CD14-positive monocyte (primary cell): Measurements from ENCODE around the gene NLRP14. TPM values are rescaled to one million over a fixed set of nuclear protein-coding genes. Genes with fewer than 3 reads are reported as not detected.

Experiments
- DNase-seq, 3 donors: peaks; one replicate each; pipeline ENCODE4 v3.0.0-alpha.2; 2011 to 2022
- H2AFZ ChIP-seq: 2 replicates; pipeline ENCODE4 v1.6.0; 2012; ENCODE audit warnings: mild to moderate bottlenecking, low read depth, low read length, inconsistent platforms; ENCODE audit not compliant: insufficient read depth, poor library complexity, severe bottlenecking
- H3K27ac ChIP-seq, 2 donors: 1 replicate in 1 of 2; 2 replicates in 1 of 2; pipeline ENCODE4 v1.5.1; 2012 to 2013; ENCODE audit warnings: low read length in 2 of 2, control low read depth in 1 of 2, inconsistent platforms in 1 of 2, low read depth in 1 of 2, mild to moderate bottlenecking in 1 of 2
- H3K27me3 ChIP-seq, 2 donors: one replicate each; pipeline versions ENCODE4 v1.6.0 to v1.6.1; 2011 to 2013; ENCODE audit warnings: low read length in 2 of 2; ENCODE audit not compliant: control insufficient read depth in 2 of 2, insufficient read depth in 2 of 2
- H3K36me3 ChIP-seq, 2 donors: replicated peaks in 1 of 2; 1 replicate in 1 of 2; 2 replicates in 1 of 2; pipeline versions ENCODE4 v1.5.1 to v1.6.1; 2012 to 2013; ENCODE audit warnings: low read length in 2 of 2, control low read depth in 1 of 2, inconsistent platforms in 1 of 2, mild to moderate bottlenecking in 1 of 2; ENCODE audit not compliant: insufficient read depth in 2 of 2, control insufficient read depth in 1 of 2
- H3K4me1 ChIP-seq, 2 donors: 1 replicate in 1 of 2; 2 replicates in 1 of 2; pipeline versions ENCODE4 v1.5.1 to v1.6.1; 2012 to 2013; ENCODE audit warnings: low read length in 2 of 2, control low read depth in 1 of 2, inconsistent platforms in 1 of 2, mild to moderate bottlenecking in 1 of 2, moderate library complexity in 1 of 2; ENCODE audit not compliant: insufficient read depth in 2 of 2, control insufficient read depth in 1 of 2
- H3K4me2 ChIP-seq: replicated peaks from 2 replicates; pipeline ENCODE3; 2012; ENCODE audit warnings: low read length, moderate library complexity, mild to moderate bottlenecking; ENCODE audit not compliant: poor library complexity, severe bottlenecking; ENCODE audit errors: extremely low read depth
- H3K4me3 ChIP-seq, 3 experiments: fragments of 200-600 bp in 1 of 3; sonication (generic) in 1 of 3; replicated peaks in 1 of 3; 1 replicate in 2 of 3; 2 replicates in 1 of 3; pipeline ENCODE4 v1.5.1; 2011 to 2013; ENCODE audit warnings: low read length in 3 of 3, mild to moderate bottlenecking in 3 of 3, control low read depth in 2 of 3, low read depth in 2 of 3, inconsistent platforms in 1 of 3, moderate library complexity in 1 of 3
- H3K79me2 ChIP-seq: 2 replicates; pipeline ENCODE4 v1.6.0; 2012; ENCODE audit warnings: mild to moderate bottlenecking, control low read depth, inconsistent platforms, low read length, moderate library complexity; ENCODE audit not compliant: insufficient read depth
- H3K9ac ChIP-seq: 2 replicates; pipeline ENCODE4 v1.6.0; 2017; ENCODE audit warnings: low read length, mild to moderate bottlenecking; ENCODE audit not compliant: insufficient read depth, poor library complexity, severe bottlenecking
- H3K9me3 ChIP-seq, 2 donors: replicated peaks in 1 of 2; 1 replicate in 1 of 2; 2 replicates in 1 of 2; pipeline versions ENCODE4 v1.5.1 to v1.6.1; 2012 to 2013; ENCODE audit warnings: low read length in 2 of 2, control low read depth in 1 of 2; ENCODE audit not compliant: control insufficient read depth in 1 of 2, insufficient read depth in 1 of 2
- H4K20me1 ChIP-seq: 2 replicates; pipeline ENCODE4 v1.6.0; 2012; ENCODE audit warnings: mild to moderate bottlenecking, low read length, control low read depth, moderate library complexity; ENCODE audit not compliant: insufficient read depth
- H3K27ac Mint-ChIP-seq, 7 donors: one replicate each; pipeline ENCODE4 v1.8.0; 2020; ENCODE audit warnings: mild to moderate bottlenecking in 7 of 7, mixed read lengths in 7 of 7, moderate library complexity in 6 of 7, inconsistent platforms in 2 of 7
- H3K27me3 Mint-ChIP-seq, 3 donors: one replicate each; pipeline ENCODE4 v1.8.0; 2021 to 2022; ENCODE audit warnings: low read depth in 3 of 3, mild to moderate bottlenecking in 3 of 3, mixed read lengths in 3 of 3, moderate library complexity in 3 of 3, inconsistent platforms in 1 of 3
- H3K36me3 Mint-ChIP-seq, 2 donors: one replicate each; pipeline ENCODE4 v1.8.0; 2020; ENCODE audit warnings: mixed read lengths in 2 of 2, inconsistent platforms in 1 of 2, mild to moderate bottlenecking in 1 of 2
- H3K4me1 Mint-ChIP-seq: one replicate; pipeline ENCODE4 v1.8.0; 2020; ENCODE audit warnings: mild to moderate bottlenecking, mixed read lengths
- H3K4me3 Mint-ChIP-seq, 2 donors: one replicate each; pipeline ENCODE4 v1.8.0; 2020; ENCODE audit warnings: mild to moderate bottlenecking in 2 of 2, mixed read lengths in 2 of 2, moderate library complexity in 1 of 2
- H3K9me3 Mint-ChIP-seq, 7 donors: one replicate each; pipeline ENCODE4 v1.8.0; 2020 to 2022; ENCODE audit warnings: mixed read lengths in 7 of 7, mild to moderate bottlenecking in 6 of 7, moderate library complexity in 6 of 7, inconsistent platforms in 2 of 7
- WGBS: methylation state at CpG from one replicate; pipeline ENCODE4 v1.1.5; 2013; ENCODE audit warnings: missing lambda C conversion rate; ENCODE audit not compliant: insufficient coverage; 5-methylcytosine and 5-hydroxymethylcytosine counted together
- intact Hi-C, 2 donors: fragments of 100-400 bp; cut with micrococcal nuclease; formaldehyde crosslinking; loops; one replicate each; pipeline versions ENCODE4 v1.15.0 to v1.15.1; 2023
- polyA plus RNA-seq, 3 donors: library from polyadenylated mRNA; depleted of rRNA in 1 of 3; unstranded in 2 of 3; stranded (reverse) in 1 of 3; fragments of 300-500 nt in 2 of 3; fragments of >200 nt in 1 of 3; fragmentation: Illumina TruSeq in 2 of 3; gene quantifications; 1 replicate in 2 of 3; 2 replicates in 1 of 3; pipeline ENCODE4 v1.2.3, GENCODE V29; 2012 to 2021
- TF ChIP-seq, protein P1 (sequence below): fragments of 200-600 bp; IDR thresholded peaks from one replicate; pipeline ENCODE4 v1.8.0; 2022; ENCODE audit warnings: antibody characterized with exemption, mild to moderate bottlenecking

The NLRP14 gene
- polyA plus RNA-seq, 3 donors, result not detected

DNA sequence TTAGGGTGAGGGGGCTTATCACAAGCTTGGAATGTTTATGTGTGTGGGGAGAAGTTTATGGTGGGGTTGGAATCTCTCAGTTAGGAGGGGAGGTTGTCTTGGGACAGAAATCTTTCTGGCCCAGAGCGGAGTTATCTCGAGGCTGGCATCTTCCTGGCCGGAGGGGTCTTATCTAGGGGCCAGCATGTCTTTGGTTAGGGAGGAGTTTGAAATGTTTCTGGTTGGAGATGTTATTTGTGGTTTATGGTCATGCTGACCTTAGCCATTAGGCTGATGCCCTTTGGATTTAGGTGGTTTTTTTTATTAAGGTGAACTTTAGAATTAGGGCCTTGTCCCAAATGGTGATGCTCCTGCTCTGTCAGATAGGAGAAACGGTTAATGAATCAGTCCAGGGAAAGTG, 60.6 kb downstream of the NLRP14 start:
- no peak overlapping the region for H3K4me3 Mint-ChIP-seq
- Histone ChIP-seq H4K20me1 (no peaks in the 10 kb centered on the region), H3K4me1 (no peaks in the 10 kb centered on the region), H3K79me2 (no peaks in the 10 kb centered on the region), H2AFZ (no peak overlapping the region), H3K4me2 (no peak overlapping the region), H3K27me3 (no peaks in the 10 kb centered on the region), H3K4me3 (no peak overlapping the region), H3K36me3 (no peaks in the 10 kb centered on the region), H3K27ac (no peak overlapping the region), H3K9me3 (no peaks in the 10 kb centered on the region), H3K9ac (no peak overlapping the region)
- intact Hi-C loops, result no loop called here
- TF ChIP-seq, protein P1, sequence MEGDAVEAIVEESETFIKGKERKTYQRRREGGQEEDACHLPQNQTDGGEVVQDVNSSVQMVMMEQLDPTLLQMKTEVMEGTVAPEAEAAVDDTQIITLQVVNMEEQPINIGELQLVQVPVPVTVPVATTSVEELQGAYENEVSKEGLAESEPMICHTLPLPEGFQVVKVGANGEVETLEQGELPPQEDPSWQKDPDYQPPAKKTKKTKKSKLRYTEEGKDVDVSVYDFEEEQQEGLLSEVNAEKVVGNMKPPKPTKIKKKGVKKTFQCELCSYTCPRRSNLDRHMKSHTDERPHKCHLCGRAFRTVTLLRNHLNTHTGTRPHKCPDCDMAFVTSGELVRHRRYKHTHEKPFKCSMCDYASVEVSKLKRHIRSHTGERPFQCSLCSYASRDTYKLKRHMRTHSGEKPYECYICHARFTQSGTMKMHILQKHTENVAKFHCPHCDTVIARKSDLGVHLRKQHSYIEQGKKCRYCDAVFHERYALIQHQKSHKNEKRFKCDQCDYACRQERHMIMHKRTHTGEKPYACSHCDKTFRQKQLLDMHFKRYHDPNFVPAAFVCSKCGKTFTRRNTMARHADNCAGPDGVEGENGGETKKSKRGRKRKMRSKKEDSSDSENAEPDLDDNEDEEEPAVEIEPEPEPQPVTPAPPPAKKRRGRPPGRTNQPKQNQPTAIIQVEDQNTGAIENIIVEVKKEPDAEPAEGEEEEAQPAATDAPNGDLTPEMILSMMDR, result no peak
- no peak for DNase-seq
- peaks cover 4 to 15% (median 7%) of the 10 kb centered on the region in 7 donors for H3K9me3 Mint-ChIP-seq
- peak overlapping the region in 1 of 7 donors; percentile 15 for H3K27ac Mint-ChIP-seq
- no peaks in the 10 kb centered on the region for H3K36me3 Mint-ChIP-seq
- H3K4me1 Mint-ChIP-seq, result no peaks in the 10 kb centered on the region
- WGBS, result 94% methylated on average over 4 of the region's 4 CpGs
- peaks cover 0 to 2% (median 2%) of the 10 kb centered on the region in 3 donors for H3K27me3 Mint-ChIP-seq

DNA sequence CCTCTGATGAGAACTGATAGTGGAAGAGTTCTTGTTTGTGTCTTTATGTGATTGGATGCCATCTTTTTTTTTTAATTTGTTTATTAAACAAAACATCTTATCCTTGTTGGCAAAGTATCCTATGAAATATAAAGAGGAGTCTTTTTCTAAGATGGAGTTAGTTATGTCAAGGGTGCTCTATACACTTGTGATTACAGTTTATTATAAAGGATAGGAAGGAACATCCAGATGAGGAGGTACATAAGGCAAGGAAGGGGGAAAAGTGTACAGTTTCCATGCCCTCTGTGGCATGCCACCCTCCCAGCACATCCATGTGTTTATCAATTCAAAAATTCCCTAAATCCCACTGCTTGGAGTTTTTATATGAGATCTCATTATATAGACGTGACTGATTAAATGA, 61.2 kb downstream of the NLRP14 start:
- H3K79me2 ChIP-seq, result no peaks in the 10 kb centered on the region
- no peak overlapping the region for H3K27ac ChIP-seq
- no peak overlapping the region for H3K4me2 ChIP-seq
- DNase-seq, result no peak
- Mint-ChIP-seq H3K27ac (no peak overlapping the region), H3K4me1 (no peaks in the 10 kb centered on the region), H3K9me3 (peaks cover 4 to 13% (median 7%) of the 10 kb centered on the region in 7 donors), H3K36me3 (no peaks in the 10 kb centered on the region), H3K4me3 (no peak overlapping the region), H3K27me3 (peaks cover 0 to 2% (median 2%) of the 10 kb centered on the region in 3 donors)
- no peaks in the 10 kb centered on the region for H3K9me3 ChIP-seq
- no peaks in the 10 kb centered on the region for H3K4me1 ChIP-seq
- TF ChIP-seq, protein P1, result no peak
- no peaks in the 10 kb centered on the region for H4K20me1 ChIP-seq
- no peaks in the 10 kb centered on the region for H3K36me3 ChIP-seq
- H2AFZ ChIP-seq, result no peak overlapping the region
- no peaks in the 10 kb centered on the region for H3K27me3 ChIP-seq
- no peak overlapping the region for H3K4me3 ChIP-seq
- no CpG with 5 or more reads among the region's 1 CpG for WGBS
- no peak overlapping the region for H3K9ac ChIP-seq
- intact Hi-C loops, result no loop called here
